ENCODE data around the gene KIT. TPM values are rescaled to one million over a fixed set of nuclear protein-coding genes. Genes with fewer than 3 reads are reported as not detected.

KIT gene
- total RNA-seq, 1 donor from 2014 or later: 0.12 TPM

DNA sequence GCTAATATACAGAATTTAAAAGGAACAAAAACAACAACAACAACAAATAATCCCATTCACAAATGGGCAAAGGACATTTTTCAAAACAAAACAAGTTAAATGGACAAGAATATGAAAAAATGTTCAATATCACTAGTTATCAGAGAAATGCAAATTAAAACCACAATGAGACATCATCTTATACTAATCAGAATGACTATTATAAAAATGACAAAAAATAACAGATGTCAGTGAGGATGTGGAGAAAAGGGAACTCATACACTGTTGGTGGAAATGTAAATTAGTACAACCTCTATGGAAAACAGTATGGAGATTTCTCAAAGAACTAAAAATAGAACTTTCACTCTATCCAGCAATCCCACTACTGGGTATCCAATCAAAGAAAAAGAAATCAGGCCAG is 92.6 kb downstream of the KIT start:
- no peak overlapping the region for H3K4me3 ChIP-seq (ENCODE audit: low read depth, low read length)
- TF ChIP-seq, protein P1, sequence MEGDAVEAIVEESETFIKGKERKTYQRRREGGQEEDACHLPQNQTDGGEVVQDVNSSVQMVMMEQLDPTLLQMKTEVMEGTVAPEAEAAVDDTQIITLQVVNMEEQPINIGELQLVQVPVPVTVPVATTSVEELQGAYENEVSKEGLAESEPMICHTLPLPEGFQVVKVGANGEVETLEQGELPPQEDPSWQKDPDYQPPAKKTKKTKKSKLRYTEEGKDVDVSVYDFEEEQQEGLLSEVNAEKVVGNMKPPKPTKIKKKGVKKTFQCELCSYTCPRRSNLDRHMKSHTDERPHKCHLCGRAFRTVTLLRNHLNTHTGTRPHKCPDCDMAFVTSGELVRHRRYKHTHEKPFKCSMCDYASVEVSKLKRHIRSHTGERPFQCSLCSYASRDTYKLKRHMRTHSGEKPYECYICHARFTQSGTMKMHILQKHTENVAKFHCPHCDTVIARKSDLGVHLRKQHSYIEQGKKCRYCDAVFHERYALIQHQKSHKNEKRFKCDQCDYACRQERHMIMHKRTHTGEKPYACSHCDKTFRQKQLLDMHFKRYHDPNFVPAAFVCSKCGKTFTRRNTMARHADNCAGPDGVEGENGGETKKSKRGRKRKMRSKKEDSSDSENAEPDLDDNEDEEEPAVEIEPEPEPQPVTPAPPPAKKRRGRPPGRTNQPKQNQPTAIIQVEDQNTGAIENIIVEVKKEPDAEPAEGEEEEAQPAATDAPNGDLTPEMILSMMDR (conservative IDR thresholded peaks at IDR 0.05; ENCODE audit: low read depth, low read length): no peak
- no peak for DNase-seq (ENCODE audit: low read depth)

DNA sequence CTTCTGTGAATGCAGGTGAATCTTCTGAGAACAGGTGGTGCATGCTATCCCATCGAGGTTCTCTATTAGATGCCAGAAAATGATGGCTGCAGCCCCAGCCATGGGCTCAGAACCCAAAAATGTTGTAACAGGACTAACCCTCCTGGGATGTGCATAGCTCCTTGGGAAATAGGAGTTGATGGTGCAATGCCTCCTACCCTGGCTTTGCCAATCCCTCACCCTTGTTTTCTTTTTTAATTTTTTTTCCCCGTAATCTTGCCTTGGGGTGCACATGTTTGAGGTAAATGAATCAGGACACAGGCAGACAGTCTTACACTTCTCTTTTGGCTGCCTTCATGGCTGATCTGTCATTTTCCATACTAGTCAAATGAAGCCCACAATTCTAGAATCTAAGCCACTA is 96.6 kb downstream of the KIT start:
- no peak overlapping the region for H3K4me3 ChIP-seq (ENCODE audit: low read depth, low read length)
- DNase-seq (ENCODE audit: low read depth): no peak
- TF ChIP-seq, protein P1 (conservative IDR thresholded peaks at IDR 0.05; ENCODE audit: low read depth, low read length): no peak

DNA sequence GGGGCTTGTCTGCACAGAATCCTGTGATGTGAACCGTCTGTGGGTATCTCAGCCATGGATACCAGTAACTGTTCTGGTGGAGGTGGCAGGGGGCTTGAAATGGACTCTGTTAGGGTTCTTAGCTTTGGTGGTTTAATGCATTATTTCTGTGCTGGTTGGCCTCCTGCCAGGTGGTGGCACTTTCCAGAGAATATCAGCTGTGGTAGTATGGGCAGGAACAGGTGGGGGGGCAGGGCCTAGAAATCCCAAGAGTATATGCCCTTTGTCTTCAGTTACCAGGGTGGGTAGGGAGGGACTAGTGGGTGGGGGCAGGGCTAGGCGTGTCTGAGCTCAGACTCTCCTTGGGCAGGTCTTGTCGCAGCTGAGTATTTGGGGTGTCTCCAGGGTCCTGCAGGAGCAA is 106.7 kb downstream of the KIT start:
- DNase-seq (ENCODE audit: low read depth): no peak
- H3K4me3 ChIP-seq (ENCODE audit: low read depth, low read length): no peak overlapping the region
- TF ChIP-seq, protein P1 (conservative IDR thresholded peaks at IDR 0.05; ENCODE audit: low read depth, low read length): no peak

DNA sequence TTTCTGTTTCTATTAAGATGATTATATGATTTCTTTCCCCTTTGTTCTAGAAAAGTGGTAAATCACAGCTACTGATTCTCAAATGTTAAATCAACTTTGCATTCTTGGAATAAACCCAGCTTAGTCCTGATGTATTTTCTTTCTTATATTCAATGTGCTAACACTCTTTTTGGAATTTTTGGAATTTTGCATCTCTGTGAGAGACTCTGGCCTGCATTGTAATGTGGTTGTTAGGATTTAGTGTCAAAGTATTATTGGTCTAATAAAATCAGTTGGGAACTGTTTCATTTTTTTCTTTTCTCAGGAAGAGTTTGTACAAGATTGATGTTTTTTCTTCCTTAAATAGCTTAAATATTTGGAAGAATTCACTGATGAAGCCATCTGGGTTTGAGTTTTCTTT is 109.6 kb downstream of the KIT start:
- TF ChIP-seq, protein P1 (conservative IDR thresholded peaks at IDR 0.05; ENCODE audit: low read depth, low read length): no peak
- DNase-seq (ENCODE audit: low read depth): no peak
- no peak overlapping the region for H3K4me3 ChIP-seq (ENCODE audit: low read depth, low read length)

DNA sequence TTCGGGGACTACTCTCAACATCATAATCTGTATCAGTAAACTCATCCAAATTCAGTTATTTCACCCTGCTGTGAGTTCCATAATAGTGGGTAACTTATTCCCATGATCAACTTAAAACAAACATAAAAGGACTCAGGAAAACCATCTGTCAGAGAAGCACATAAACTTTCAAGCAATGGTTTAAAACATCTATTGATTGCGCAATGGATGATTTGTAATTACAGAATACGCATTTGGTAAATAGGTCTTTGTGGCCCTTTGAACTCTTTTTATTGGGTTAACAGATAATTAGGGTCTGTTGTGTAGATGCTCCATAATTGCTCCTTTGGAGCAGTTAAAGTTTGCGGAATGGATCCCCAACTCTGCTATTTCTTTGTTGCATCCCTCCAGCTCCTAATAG is 115.3 kb downstream of the KIT start:
- DNase-seq (ENCODE audit: low read depth): no peak
- TF ChIP-seq, protein P1 (conservative IDR thresholded peaks at IDR 0.05; ENCODE audit: low read depth, low read length): no peak
- H3K4me3 ChIP-seq (ENCODE audit: low read depth, low read length): no peak overlapping the region

DNA sequence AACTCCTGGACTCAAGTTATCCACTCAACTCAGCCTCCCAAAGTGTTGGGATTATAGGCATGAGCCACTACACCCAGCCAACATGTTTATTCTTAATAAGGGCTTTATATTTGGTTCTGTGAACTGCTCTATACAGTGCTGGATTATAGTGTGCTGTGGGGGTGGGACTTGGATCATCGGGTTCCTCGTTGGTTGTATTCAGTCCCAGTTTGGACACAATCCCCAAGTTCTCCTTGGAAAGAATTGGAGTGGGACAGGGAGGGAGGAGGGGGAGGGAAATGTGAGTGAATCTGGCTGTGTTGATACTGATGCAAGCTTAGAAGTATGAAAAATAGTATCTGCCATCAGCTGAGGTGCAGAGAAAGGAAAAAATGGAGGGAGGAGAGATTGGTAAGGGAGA is 121.3 kb downstream of the KIT start:
- no peak for DNase-seq (ENCODE audit: low read depth)
- H3K4me3 ChIP-seq (ENCODE audit: low read depth, low read length): no peak overlapping the region
- TF ChIP-seq, protein P1 (conservative IDR thresholded peaks at IDR 0.05; ENCODE audit: low read depth, low read length): no peak

DNA sequence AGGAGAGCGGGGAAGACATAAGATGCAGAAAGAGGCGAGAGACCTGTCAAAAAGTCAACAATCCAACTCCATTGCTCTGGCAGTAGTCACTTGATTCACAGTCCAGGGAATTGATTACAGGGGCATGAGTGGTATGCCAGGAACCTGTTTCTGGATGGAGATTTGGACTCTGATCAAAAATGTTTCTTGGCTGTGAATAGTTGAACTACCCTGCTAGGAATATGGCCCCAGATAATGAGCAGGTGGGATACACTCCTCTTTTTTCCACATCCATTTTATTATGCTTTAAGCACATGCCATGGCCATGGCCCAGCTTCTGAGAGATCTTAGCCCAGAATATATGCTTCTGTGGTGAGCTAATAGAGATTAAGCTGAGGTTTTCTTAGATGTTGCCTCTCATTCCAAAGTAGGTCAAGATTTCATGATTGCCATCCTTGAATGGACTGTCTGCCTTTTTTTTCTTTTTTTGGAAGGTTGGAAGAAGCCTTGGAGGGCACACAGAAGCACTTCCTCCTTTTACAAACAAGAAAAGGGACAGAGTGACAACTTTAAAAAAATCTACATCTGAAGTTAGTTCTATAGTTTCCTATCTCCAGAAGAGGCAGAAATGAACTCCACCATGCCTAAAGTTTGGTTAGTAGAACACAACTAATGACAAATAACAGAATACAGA is 121.9 kb downstream of the KIT start:
- no peak for DNase-seq (ENCODE audit: low read depth)
- TF ChIP-seq, protein P1 (conservative IDR thresholded peaks at IDR 0.05; ENCODE audit: low read depth, low read length): no peak

More for the DNA sequence above, 121.9 kb downstream of the KIT start:
- H3K4me3 ChIP-seq (ENCODE audit: low read depth, low read length): no peak overlapping the region

Data from epithelial cell of proximal tubule (primary cell).